H1 (cell line): ENCODE measurements around the gene CEP135. TPM values are rescaled to one million over a fixed set of nuclear protein-coding genes. Genes with fewer than 3 reads are reported as not detected.

Source experiments
- CTCF ChIA-PET: fragments of 300-600 bp; sonication (Branson Sonifier 250); formaldehyde crosslinking; loops from one replicate; lab custom pipeline; 2021; ENCODE audit not compliant: partially characterized antibody; lab: Charles Lee
- POLR2A ChIA-PET: fragments of 300-600 bp; sonication (Branson Sonifier 250); formaldehyde crosslinking; loops from one replicate; lab custom pipeline; 2021; ENCODE audit warnings: inconsistent platforms; ENCODE audit not compliant: partially characterized antibody; lab: Charles Lee
- DNase-seq, 2 experiments: peaks; one replicate each; pipeline versions ENCODE4 v3.0.0 to v3.0.0-alpha.2; 2010 to 2022; ENCODE audit warnings: low spot score in 2 of 2, low read depth in 1 of 2, mixed read lengths in 1 of 2
- FAIRE-seq: peaks from 2 replicates; lab custom pipeline; 2011; peaks lifted over from hg19 to GRCh38; lab: Jason Lieb, UNC
- H2AFZ ChIP-seq: 2 replicates; pipeline ENCODE4 v1.8.1; 2012; ENCODE audit warnings: low read length, inconsistent platforms
- H2AK5ac ChIP-seq: 2 replicates; pipeline ENCODE4 v1.6.1; 2013; ENCODE audit warnings: low read depth, low read length
- H2BK120ac ChIP-seq: replicated peaks from 2 replicates; pipeline ENCODE3; 2013; ENCODE audit warnings: low read depth, low read length, inconsistent platforms
- H2BK12ac ChIP-seq: 2 replicates; pipeline ENCODE4 v1.6.1; 2013; ENCODE audit warnings: low read depth, low read length
- H2BK15ac ChIP-seq: 2 replicates; pipeline ENCODE4 v1.6.1; 2013; ENCODE audit warnings: low read length
- H2BK20ac ChIP-seq: 2 replicates; pipeline ENCODE4 v1.6.1; 2013; ENCODE audit warnings: low read length
- H2BK5ac ChIP-seq: 2 replicates; pipeline ENCODE4 v1.6.1; 2013; ENCODE audit warnings: low read depth, low read length
- H3K14ac ChIP-seq: 2 replicates; pipeline ENCODE4 v1.6.1; 2013; ENCODE audit warnings: inconsistent platforms; ENCODE audit not compliant: insufficient read length
- H3K18ac ChIP-seq: 2 replicates; pipeline ENCODE4 v1.6.1; 2013; ENCODE audit warnings: low read length; ENCODE audit errors: extremely low read depth
- H3K23ac ChIP-seq: 2 replicates; pipeline ENCODE4 v1.6.1; 2013; ENCODE audit warnings: inconsistent platforms; ENCODE audit not compliant: insufficient read length
- H3K23me2 ChIP-seq: 2 replicates; pipeline ENCODE4 v1.6.1; 2013; ENCODE audit warnings: low read depth, low read length
- H3K27ac ChIP-seq: 2 replicates; pipeline ENCODE4 v1.6.1; 2011; ENCODE audit warnings: low read depth, low read length, inconsistent platforms
- H3K27me3 ChIP-seq, 4 experiments: replicated peaks in 1 of 4; 1 replicate in 1 of 4; 2 replicates in 3 of 4; pipeline versions ENCODE4 v1.6.1 to v1.8.1; 2011 to 2013; ENCODE audit warnings: low read length in 3 of 4, mild to moderate bottlenecking in 3 of 4, inconsistent platforms in 2 of 4, mixed read lengths in 2 of 4, moderate library complexity in 1 of 4; ENCODE audit not compliant: control insufficient read depth in 3 of 4, insufficient read depth in 3 of 4; ENCODE audit errors: extremely low read depth in 1 of 4
- H3K36me3 ChIP-seq, 4 experiments: 2 replicates each; pipeline versions ENCODE4 v1.6.1 to v1.8.1; 2011 to 2013; ENCODE audit warnings: mild to moderate bottlenecking in 4 of 4, low read length in 3 of 4, moderate library complexity in 2 of 4, control low read depth in 1 of 4, inconsistent platforms in 1 of 4; ENCODE audit not compliant: insufficient read depth in 4 of 4, control insufficient read depth in 2 of 4
- H3K4ac ChIP-seq: replicated peaks from 2 replicates; pipeline ENCODE3; 2013; ENCODE audit warnings: low read length, low read depth, mixed read lengths, inconsistent platforms; ENCODE audit not compliant: insufficient read length
- H3K4me1 ChIP-seq, 4 experiments: replicated peaks in 1 of 4; 1 replicate in 1 of 4; 2 replicates in 3 of 4; pipeline versions ENCODE4 v1.6.1 to v1.8.1; 2011 to 2013; ENCODE audit warnings: low read length in 3 of 4, inconsistent platforms in 2 of 4, mixed read lengths in 1 of 4; ENCODE audit not compliant: insufficient read depth in 4 of 4, control insufficient read depth in 3 of 4
- H3K4me2 ChIP-seq, 2 experiments: 2 replicates each; pipeline versions ENCODE4 v1.6.1 to v1.8.1; 2011 to 2013; ENCODE audit warnings: low read depth in 2 of 2, low read length in 2 of 2, control low read depth in 1 of 2, inconsistent platforms in 1 of 2, mild to moderate bottlenecking in 1 of 2; ENCODE audit not compliant: insufficient read depth in 1 of 2
- H3K4me3 ChIP-seq, 4 experiments: fragments of 200-600, 300-600 bp in 1 of 4; sonication (generic), shearing (Covaris generic), sonication (Bioruptor Twin) in 1 of 4; 2 replicates each; pipeline versions ENCODE4 v1.5.1 to v1.8.1; 2011 to 2016; ENCODE audit warnings: low read length in 4 of 4, low read depth in 3 of 4, control low read depth in 2 of 4, inconsistent platforms in 2 of 4, mild to moderate bottlenecking in 2 of 4, mixed read lengths in 1 of 4, moderate library complexity in 1 of 4; ENCODE audit not compliant: insufficient read depth in 2 of 4; ENCODE audit errors: extremely low read depth in 1 of 4
- H3K56ac ChIP-seq: replicated peaks from 2 replicates; pipeline ENCODE3; 2013; ENCODE audit warnings: low read depth, mild to moderate bottlenecking, mixed read lengths, low read length, inconsistent platforms; ENCODE audit not compliant: insufficient read length
- H3K79me1 ChIP-seq: 2 replicates; pipeline ENCODE4 v1.6.1; 2013; ENCODE audit warnings: low read depth, low read length, control low read depth
- H3K79me2 ChIP-seq, 2 experiments: 2 replicates each; pipeline versions ENCODE4 v1.6.1 to v1.8.1; 2012 to 2013; ENCODE audit warnings: low read length in 2 of 2, mild to moderate bottlenecking in 2 of 2, inconsistent platforms in 1 of 2; ENCODE audit not compliant: insufficient read depth in 2 of 2, control insufficient read depth in 1 of 2
- H3K9ac ChIP-seq, 4 experiments: replicated peaks in 1 of 4; 1 replicate in 1 of 4; 2 replicates in 3 of 4; pipeline versions ENCODE4 v1.6.1 to v1.8.1; 2011 to 2013; ENCODE audit warnings: low read depth in 3 of 4, low read length in 3 of 4, control low read depth in 2 of 4, mild to moderate bottlenecking in 2 of 4, moderate library complexity in 2 of 4, inconsistent platforms in 1 of 4; ENCODE audit errors: extremely low read depth in 1 of 4
- H3K9me3 ChIP-seq, 2 experiments: 2 replicates each; pipeline versions ENCODE4 v1.6.1 to v1.8.1; 2012 to 2013; ENCODE audit warnings: mild to moderate bottlenecking in 2 of 2, moderate library complexity in 2 of 2, control low read depth in 1 of 2, inconsistent platforms in 1 of 2, low read depth in 1 of 2, low read length in 1 of 2, mixed read lengths in 1 of 2; ENCODE audit not compliant: insufficient read depth in 2 of 2
- H4K20me1 ChIP-seq, 2 experiments: replicated peaks in 1 of 2; 2 replicates each; pipeline versions ENCODE3 to v1.8.1; 2011 to 2013; ENCODE audit warnings: inconsistent platforms in 2 of 2, low read length in 2 of 2, mild to moderate bottlenecking in 1 of 2; ENCODE audit not compliant: insufficient read depth in 2 of 2, control insufficient read depth in 1 of 2
- H4K5ac ChIP-seq: 2 replicates; pipeline ENCODE4 v1.6.1; 2013; ENCODE audit warnings: low read length, low read depth, mixed read lengths, inconsistent platforms; ENCODE audit not compliant: insufficient read length
- H4K8ac ChIP-seq: 2 replicates; pipeline ENCODE4 v1.8.0; 2013; ENCODE audit warnings: mild to moderate bottlenecking, moderate library complexity, low read length, inconsistent platforms; ENCODE audit not compliant: insufficient read depth; ENCODE audit errors: extremely low read depth
- H4K91ac ChIP-seq: replicated peaks from 2 replicates; pipeline ENCODE3; 2013; ENCODE audit warnings: low read length, mixed read lengths, inconsistent platforms; ENCODE audit not compliant: insufficient read length
- ASH2L ChIP-seq: fragments of 200-600, 300-600 bp; sonication (generic); IDR thresholded peaks from one replicate; pipeline ENCODE4 v1.7.1; 2017; ENCODE audit warnings: low read length
- BACH1 ChIP-seq: IDR thresholded peaks from 2 replicates; pipeline ENCODE4 v1.6.1; 2012; ENCODE audit warnings: low read length, improper control_type of control experiment
- CBX5 ChIP-seq: fragments of 300-800, 300-1000 bp; sonication (generic); IDR thresholded peaks from 2 replicates; pipeline ENCODE4 v1.7.1; 2016; ENCODE audit warnings: antibody characterized with exemption, low read length, low read depth
- CBX8 ChIP-seq: fragments of 300-800, 300-1000 bp; sonication (generic); IDR thresholded peaks from 2 replicates; pipeline ENCODE4 v1.7.1; 2016; ENCODE audit warnings: low read depth, low read length, borderline replicate concordance
- FOSL1 ChIP-seq: IDR thresholded peaks from 2 replicates; pipeline ENCODE4 v1.6.1; 2011; ENCODE audit warnings: mild to moderate bottlenecking, low read depth, low read length, moderate library complexity; ENCODE audit not compliant: insufficient read depth
- SIN3A ChIP-seq, 2 experiments: IDR thresholded peaks in 1 of 2; conservative IDR thresholded peaks in 1 of 2; 2 replicates each; pipeline ENCODE4 v1.6.1; 2011 to 2012; ENCODE audit warnings: low read length in 2 of 2, improper control_type of control experiment in 1 of 2, low read depth in 1 of 2, mild to moderate bottlenecking in 1 of 2
- SUZ12 ChIP-seq: fragments of 200-600 bp; sonication (generic); IDR thresholded peaks from 2 replicates; pipeline ENCODE4 v1.6.1; 2012; ENCODE audit warnings: mild to moderate bottlenecking, inconsistent platforms, low read length, moderate library complexity, mixed read lengths
- TAF1 ChIP-seq: IDR thresholded peaks from 2 replicates; pipeline ENCODE4 v1.6.1; 2011; ENCODE audit warnings: mild to moderate bottlenecking, low read depth, low read length
- WGBS, 2 experiments: shearing (Covaris generic) in 1 of 2; methylation state at CpG; one replicate each; pipeline versions ENCODE4 v1.1.6 to v1.1.7; 2013 to 2015; ENCODE audit warnings: low lambda C conversion rate in 2 of 2, mixed read lengths in 2 of 2, inconsistent platforms in 1 of 2, low coverage in 1 of 2, missing lambda C conversion rate in 1 of 2; ENCODE audit not compliant: insufficient replicate concordance in 2 of 2, insufficient coverage in 1 of 2, insufficient read length in 1 of 2; ENCODE audit errors: extremely low coverage in 1 of 2, missing lambda C conversion rate in 1 of 2; 5-methylcytosine and 5-hydroxymethylcytosine counted together
- polyA plus RNA-seq, 7 experiments: library from polyadenylated mRNA; depleted of rRNA in 3 of 7; stranded (reverse) in 5 of 7; unstranded in 2 of 7; fragments of >200 nt in 5 of 7; fragments of 200-250 nt in 2 of 7; gene quantifications; 1 replicate in 5 of 7; 2 replicates in 1 of 7; 4 replicates in 1 of 7; pipeline versions ENCODE4 v1.2.1 to v1.2.3, GENCODE V29; 2011 to 2013; ENCODE audit warnings: missing spikeins in 2 of 7, mixed read lengths in 2 of 7
- total RNA-seq: library from RNA; stranded (reverse); fragmentation: NEBNext Ultra II Directional; extraction: Animal tissue kit (Norgen Biotek cat#: 25700); gene quantifications from 2 replicates; pipeline ENCODE4 v1.2.1, GENCODE V29; 2021

Gene CEP135
- total and polyA plus RNA-seq, 2 of the 8 experiments (the other 6 are each of a cell fraction or from before 2014, with no cell fraction given), result 2.7 to 14.5 TPM

DNA sequence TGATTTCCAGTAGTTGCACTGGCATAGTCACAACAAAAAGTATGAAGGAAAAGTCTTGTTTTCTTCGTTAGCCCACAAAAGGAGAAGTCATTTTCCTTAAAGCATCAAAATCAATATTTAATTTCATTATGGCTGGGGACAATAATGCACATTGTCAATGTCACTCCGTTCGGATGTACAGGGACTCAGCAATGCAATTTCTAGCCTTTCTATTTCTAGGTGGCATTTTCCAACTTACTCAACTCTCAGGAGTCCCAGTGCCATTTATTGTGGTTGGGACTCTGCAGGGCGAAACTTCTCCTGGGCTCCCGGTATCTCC is 99.6 kb downstream of the CEP135 start:
- peak overlapping the region; percentile 84 for H3K27ac ChIP-seq
- POLR2A ChIA-PET, result interaction anchor here (1.0 to 1.8 kb wide), 6 partner anchors 9 to 100 kb away, joined by 3 to 11 read pairs (median 3); partner anchors contain the start of gene CEP135
- no peak for FAIRE-seq
- TF ChIP-seq SUZ12 (no peak), ASH2L (no peak), FOSL1 (no peak), CBX8 (no peak), TAF1 (no peak), CBX5 (no peak), BACH1 (no peak), SIN3A (conservative IDR thresholded peaks at IDR 0.05 in 1 of 2, IDR thresholded peaks at IDR 0.05 in 1 of 2; ENCODE audit: low read depth in 1 of 2, low read length in 2 of 2) (no peak)

More for the DNA sequence above, 99.6 kb downstream of the CEP135 start:
- no peaks in the 10 kb centered on the region for H3K36me3 ChIP-seq
- H4K91ac ChIP-seq, result peak overlapping the region; percentile 86
- H2BK20ac ChIP-seq, result no peak overlapping the region
- no peaks in the 10 kb centered on the region for H3K9me3 ChIP-seq
- H2BK5ac ChIP-seq, result no peak overlapping the region
- no peak overlapping the region for H3K18ac ChIP-seq
- CTCF ChIA-PET, result interaction anchor here (1.3 kb wide), 1 partner anchor 9 kb away, joined by 3 read pairs; no protein-coding TSS in a partner anchor
- H3K23me2 ChIP-seq, result peaks cover 9% of the 10 kb centered on the region
- H3K79me2 ChIP-seq, result peaks cover 0 to 31% of the 10 kb centered on the region in 2 experiments; a peak in 2 of 4 replicates
- H4K8ac ChIP-seq, result peak overlapping the region; percentile 95; the same call in 1 of the 2 replicates
- 14% methylated on average over 5 of the region's 5 CpGs; no CpG with 5 or more reads in 1 of the 2 experiments for WGBS, 2 experiments
- peak overlapping the region; percentile 83 to 95 (median 88) for H3K4me3 ChIP-seq
- H3K4me1 ChIP-seq, result peaks cover 0 to 5% (median 3%) of the 10 kb centered on the region in 4 experiments; a peak in 2 of 7 replicates
- H3K9ac ChIP-seq, result peak overlapping the region; percentile 39 to 93 (median 88)
- DNase-seq, result no peak
- peak overlapping the region; percentile 66 to 98 for H3K4me2 ChIP-seq
- no peaks in the 10 kb centered on the region for H3K79me1 ChIP-seq
- H4K20me1 ChIP-seq, result no peaks in the 10 kb centered on the region
- no peak overlapping the region for H4K5ac ChIP-seq
- H3K14ac ChIP-seq, result no peak overlapping the region
- no peak overlapping the region for H2BK15ac ChIP-seq
- H2AFZ ChIP-seq, result peak overlapping the region; percentile 100
- no peaks in the 10 kb centered on the region for H3K27me3 ChIP-seq
- H2BK12ac ChIP-seq, result no peak overlapping the region
- H3K56ac ChIP-seq, result peak overlapping the region; percentile 83
- no peak overlapping the region for H2AK5ac ChIP-seq
- no peak overlapping the region for H3K4ac ChIP-seq
- H3K23ac ChIP-seq, result no peak overlapping the region
- no peak overlapping the region for H2BK120ac ChIP-seq
